Esophagus muscularis mucosa (tissue), 3 donors: ENCODE results near the gene BEST1.

Source experiments
- POLR2A ChIP-seq: fragments of 450-650 bp; IDR thresholded peaks from one replicate; pipeline ENCODE4 v1.6.1; 2017; ENCODE audit warnings: antibody characterized with exemption, moderate library complexity, mild to moderate bottlenecking, low read depth
- POLR2AphosphoS5 ChIP-seq, 2 donors: sonication (generic); formaldehyde crosslinking; IDR thresholded peaks; one replicate each; pipeline ENCODE4 v1.6.1; 2017; ENCODE audit warnings: antibody characterized with exemption in 2 of 2
- TF ChIP-seq, protein P1 (sequence below), 3 experiments: fragments of 200-600 bp in 2 of 3; fragments of 450-650 bp in 1 of 3; sonication (generic) in 2 of 3; IDR thresholded peaks; one replicate each; pipeline ENCODE4 v1.5.1; 2017 to 2019; ENCODE audit warnings: antibody characterized with exemption in 3 of 3, mild to moderate bottlenecking in 2 of 3, moderate library complexity in 1 of 3

DNA sequence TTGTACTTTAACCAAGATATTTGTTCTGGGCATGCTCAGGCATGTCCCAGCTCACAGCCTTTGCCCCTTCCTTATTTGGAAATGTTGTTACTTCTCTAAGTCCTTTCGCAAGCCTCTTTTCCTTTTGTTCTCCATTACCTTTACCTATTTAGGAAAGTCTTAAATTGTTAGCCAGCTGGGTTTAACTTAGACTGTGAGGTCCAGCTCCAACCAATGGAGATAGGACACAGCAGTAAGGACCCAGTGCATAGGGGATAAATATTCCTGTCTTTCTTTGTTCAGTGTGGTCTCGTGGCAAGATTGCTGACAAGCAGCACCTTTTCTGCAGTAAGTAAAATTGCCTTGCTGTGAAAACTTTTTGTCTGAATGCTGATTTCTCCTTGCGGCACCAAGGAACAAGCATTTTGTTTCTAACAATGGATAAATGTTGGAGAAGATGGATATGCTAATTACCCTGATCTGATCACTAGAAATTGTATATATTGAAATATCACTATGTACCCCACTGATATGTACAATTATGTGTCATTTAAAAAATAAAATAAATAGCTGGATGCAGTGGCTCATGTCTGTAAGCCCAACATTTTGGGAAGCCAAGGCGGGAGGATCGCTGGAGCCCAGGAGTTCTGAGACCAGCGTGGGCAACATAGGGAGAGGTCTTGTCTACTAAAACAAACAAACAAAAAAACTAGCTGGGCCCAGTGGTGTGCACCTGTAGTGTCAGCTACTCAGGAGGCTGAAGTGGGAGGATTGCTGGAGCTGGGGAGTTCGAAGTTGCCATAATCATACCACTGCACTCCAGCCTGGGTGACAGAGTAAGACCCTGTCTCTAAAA is 49.2 kb downstream of the BEST1 start:
- TF ChIP-seq, protein P1, sequence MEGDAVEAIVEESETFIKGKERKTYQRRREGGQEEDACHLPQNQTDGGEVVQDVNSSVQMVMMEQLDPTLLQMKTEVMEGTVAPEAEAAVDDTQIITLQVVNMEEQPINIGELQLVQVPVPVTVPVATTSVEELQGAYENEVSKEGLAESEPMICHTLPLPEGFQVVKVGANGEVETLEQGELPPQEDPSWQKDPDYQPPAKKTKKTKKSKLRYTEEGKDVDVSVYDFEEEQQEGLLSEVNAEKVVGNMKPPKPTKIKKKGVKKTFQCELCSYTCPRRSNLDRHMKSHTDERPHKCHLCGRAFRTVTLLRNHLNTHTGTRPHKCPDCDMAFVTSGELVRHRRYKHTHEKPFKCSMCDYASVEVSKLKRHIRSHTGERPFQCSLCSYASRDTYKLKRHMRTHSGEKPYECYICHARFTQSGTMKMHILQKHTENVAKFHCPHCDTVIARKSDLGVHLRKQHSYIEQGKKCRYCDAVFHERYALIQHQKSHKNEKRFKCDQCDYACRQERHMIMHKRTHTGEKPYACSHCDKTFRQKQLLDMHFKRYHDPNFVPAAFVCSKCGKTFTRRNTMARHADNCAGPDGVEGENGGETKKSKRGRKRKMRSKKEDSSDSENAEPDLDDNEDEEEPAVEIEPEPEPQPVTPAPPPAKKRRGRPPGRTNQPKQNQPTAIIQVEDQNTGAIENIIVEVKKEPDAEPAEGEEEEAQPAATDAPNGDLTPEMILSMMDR (IDR thresholded peaks at IDR 0.05), result no peak
- TF ChIP-seq POLR2A (no peak), POLR2AphosphoS5 (IDR thresholded peaks at IDR 0.05) (no peak)
